HEK293T (cell line): ENCODE data around the gene CSF1R.
"Not testable (repeated sequence)": the region's sequence is repeated elsewhere in the genome, so short reads cannot be mapped to it uniquely, and the experiment has no call there.

Source experiments
- FOXK2 ChIP-seq: fragments of 450-650 bp; IDR thresholded peaks from 2 replicates; pipeline ENCODE4 v1.6.1; 2016; ENCODE audit warnings: mild to moderate bottlenecking
- FOXM1 ChIP-seq: fragments of 450-650 bp; IDR thresholded peaks from 2 replicates; pipeline ENCODE4 v1.6.1; 2017; ENCODE audit warnings: mild to moderate bottlenecking, borderline replicate concordance

GRCh38 chr5:150084754-150085153, 1.6 kb downstream of the CSF1R start:
- TF ChIP-seq FOXM1, FOXK2: not testable (repeated sequence)
